Adrenal gland (tissue), 12 donors: ENCODE results near the gene TENM4. TPM values are rescaled to one million over a fixed set of nuclear protein-coding genes. Genes with fewer than 3 reads are reported as not detected.

Source experiments
- DNase-seq, 7 donors: peaks; one replicate each; pipeline ENCODE4 v3.0.0-alpha.2; 2019 to 2020
- H3K27ac ChIP-seq, 5 donors: fragments of 200-600 bp; sonication (generic) in 4 of 5; 1 replicate in 3 of 5; 2 replicates in 2 of 5; pipeline versions ENCODE4 v1.5.1 to v1.8.0; 2016 to 2020; ENCODE audit warnings: mild to moderate bottlenecking in 1 of 5
- H3K27me3 ChIP-seq: fragments of 200-600 bp; 2 replicates; pipeline ENCODE4 v1.8.0; 2021
- H3K36me3 ChIP-seq, 2 donors: fragments of 200-600 bp; replicated peaks in 1 of 2; 1 replicate in 1 of 2; 2 replicates in 1 of 2; pipeline versions ENCODE4 v1.5.1 to v1.8.0; 2018 to 2022
- H3K4me1 ChIP-seq, 2 donors: fragments of 200-600 bp; replicated peaks in 1 of 2; 1 replicate in 1 of 2; 2 replicates in 1 of 2; pipeline versions ENCODE4 v1.5.1 to v1.8.0; 2018 to 2021
- H3K4me3 ChIP-seq, 4 donors: fragments of 200-600 bp; sonication (generic) in 3 of 4; one replicate each; pipeline ENCODE4 v1.5.1; 2016 to 2018
- H3K9me3 ChIP-seq, 3 donors: fragments of 200-600 bp; sonication (generic) in 1 of 3; replicated peaks in 1 of 3; 1 replicate in 2 of 3; 2 replicates in 1 of 3; pipeline versions ENCODE4 v1.5.1 to v1.8.0; 2016 to 2021
- POLR2A ChIP-seq, 2 donors: fragments of 450-650 bp; IDR thresholded peaks; one replicate each; pipeline ENCODE4 v1.6.1; 2017; ENCODE audit warnings: antibody characterized with exemption in 2 of 2, mild to moderate bottlenecking in 2 of 2, moderate library complexity in 1 of 2
- WGBS, 4 donors: extraction: QIAGEN DNeasy Blood & Tissue Kit in 2 of 4; methylation state at CpG; one replicate each; pipeline versions ENCODE4 v1.1.5 to v1.1.7; 2013 to 2017; 5-methylcytosine and 5-hydroxymethylcytosine counted together
- intact Hi-C, 2 donors: fragments of 100-400 bp; cut with DNase I; formaldehyde crosslinking; loops; one replicate each; pipeline versions ENCODE4 v1.14.1 to v1.15.0; 2022 to 2023
- polyA plus RNA-seq, 3 donors: library from polyadenylated mRNA; stranded (reverse); fragments of 200-250 nt in 2 of 3; fragments of 350-450 nt in 1 of 3; fragmentation: Illumina TruSeq in 1 of 3; extraction: RNeasy Lipid Tissue Mini Kit (QIAGEN cat#74804) in 1 of 3; gene quantifications; one replicate each; pipeline ENCODE4 v1.2.3, GENCODE V29; 2013 to 2014
- total RNA-seq, 9 donors: library from RNA; depleted of rRNA in 4 of 9; stranded (reverse); fragments of >200 nt in 4 of 9; fragments of 120-200 nt in 1 of 9; fragmentation: NEBNext Ultra II Directional in 1 of 9; extraction: Animal tissue kit (Norgen Biotek cat#: 25700) in 1 of 9; gene quantifications; one replicate each; pipeline versions ENCODE4 v1.1.0 to v1.2.4, GENCODE V29; 2013 to 2023
- TF ChIP-seq, protein P1 (sequence below), 6 experiments: fragments of 450-650 bp in 4 of 6; fragments of 200-600 bp in 2 of 6; sonication (generic) in 1 of 6; IDR thresholded peaks; 1 replicate in 5 of 6; 2 replicates in 1 of 6; pipeline versions ENCODE4 v1.5.1 to v1.8.0; 2016 to 2021; ENCODE audit warnings: antibody characterized with exemption in 6 of 6, mild to moderate bottlenecking in 2 of 6, moderate library complexity in 1 of 6
- donor health status: healthy with polysubstance abuse.
- donor health status: Bipolar disorder and iron deficiency.
- donor health status: DM: yes; HTN: yes; CAD: no.
- donor health status: DM: no; HTN: no; CAD: no.
- donor health status: DM: no; HTN: no; CAD: no.
- donor health status: DM: yes; HTN: yes; CAD: no.

The TENM4 gene
- total and polyA plus RNA-seq, 12 donors = 0.74 to 24.9 (median 6.7) TPM

DNA sequence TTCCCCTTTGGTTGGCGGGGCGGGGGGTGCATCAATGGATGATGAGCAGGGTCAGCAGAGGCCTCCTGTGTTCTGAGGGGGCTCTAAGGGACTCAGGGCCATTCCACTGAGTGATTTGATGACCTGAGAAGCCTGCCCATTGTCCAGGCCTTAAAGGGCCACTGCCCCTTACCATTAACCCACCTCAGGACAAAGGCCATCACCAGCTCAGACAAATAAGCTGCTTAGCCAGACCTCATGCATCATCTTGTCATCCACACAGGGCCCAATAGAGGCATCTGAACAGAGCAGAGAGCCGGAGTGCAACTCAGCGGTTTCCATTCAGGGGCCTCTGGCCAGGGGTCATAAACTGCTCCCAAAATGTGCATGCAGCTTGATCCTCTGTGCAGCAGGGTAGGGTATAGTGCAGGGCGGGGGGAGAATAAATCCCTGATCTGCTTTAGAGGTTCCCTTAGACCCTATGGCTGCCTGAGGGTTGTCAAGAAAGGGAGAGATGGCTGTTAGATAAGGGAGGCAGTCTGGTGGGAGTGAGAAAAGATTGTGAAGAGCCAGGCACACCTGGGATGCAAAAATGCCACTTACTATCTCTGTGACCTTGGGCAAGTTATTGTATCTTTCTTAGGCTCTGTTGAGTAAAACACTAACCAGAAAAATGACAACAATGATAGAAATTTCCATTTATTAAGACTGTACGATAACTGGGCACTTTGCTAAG lies 490.7 kb downstream of the TENM4 start:
- 81 to 98% (median 89%) methylated on average over 4 to 6 of the region's 6 CpGs for WGBS, 4 donors
- TF ChIP-seq, protein P1, sequence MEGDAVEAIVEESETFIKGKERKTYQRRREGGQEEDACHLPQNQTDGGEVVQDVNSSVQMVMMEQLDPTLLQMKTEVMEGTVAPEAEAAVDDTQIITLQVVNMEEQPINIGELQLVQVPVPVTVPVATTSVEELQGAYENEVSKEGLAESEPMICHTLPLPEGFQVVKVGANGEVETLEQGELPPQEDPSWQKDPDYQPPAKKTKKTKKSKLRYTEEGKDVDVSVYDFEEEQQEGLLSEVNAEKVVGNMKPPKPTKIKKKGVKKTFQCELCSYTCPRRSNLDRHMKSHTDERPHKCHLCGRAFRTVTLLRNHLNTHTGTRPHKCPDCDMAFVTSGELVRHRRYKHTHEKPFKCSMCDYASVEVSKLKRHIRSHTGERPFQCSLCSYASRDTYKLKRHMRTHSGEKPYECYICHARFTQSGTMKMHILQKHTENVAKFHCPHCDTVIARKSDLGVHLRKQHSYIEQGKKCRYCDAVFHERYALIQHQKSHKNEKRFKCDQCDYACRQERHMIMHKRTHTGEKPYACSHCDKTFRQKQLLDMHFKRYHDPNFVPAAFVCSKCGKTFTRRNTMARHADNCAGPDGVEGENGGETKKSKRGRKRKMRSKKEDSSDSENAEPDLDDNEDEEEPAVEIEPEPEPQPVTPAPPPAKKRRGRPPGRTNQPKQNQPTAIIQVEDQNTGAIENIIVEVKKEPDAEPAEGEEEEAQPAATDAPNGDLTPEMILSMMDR (IDR thresholded peaks at IDR 0.05) = no peak
- Histone ChIP-seq H3K27ac (no peak overlapping the region), H3K27me3 (no peaks in the 10 kb centered on the region), H3K9me3 (no peaks in the 10 kb centered on the region), H3K4me1 (no peaks in the 10 kb centered on the region), H3K4me3 (no peak overlapping the region), H3K36me3 (no peaks in the 10 kb centered on the region)
- no peak for DNase-seq
- intact Hi-C loops = no loop called here

DNA sequence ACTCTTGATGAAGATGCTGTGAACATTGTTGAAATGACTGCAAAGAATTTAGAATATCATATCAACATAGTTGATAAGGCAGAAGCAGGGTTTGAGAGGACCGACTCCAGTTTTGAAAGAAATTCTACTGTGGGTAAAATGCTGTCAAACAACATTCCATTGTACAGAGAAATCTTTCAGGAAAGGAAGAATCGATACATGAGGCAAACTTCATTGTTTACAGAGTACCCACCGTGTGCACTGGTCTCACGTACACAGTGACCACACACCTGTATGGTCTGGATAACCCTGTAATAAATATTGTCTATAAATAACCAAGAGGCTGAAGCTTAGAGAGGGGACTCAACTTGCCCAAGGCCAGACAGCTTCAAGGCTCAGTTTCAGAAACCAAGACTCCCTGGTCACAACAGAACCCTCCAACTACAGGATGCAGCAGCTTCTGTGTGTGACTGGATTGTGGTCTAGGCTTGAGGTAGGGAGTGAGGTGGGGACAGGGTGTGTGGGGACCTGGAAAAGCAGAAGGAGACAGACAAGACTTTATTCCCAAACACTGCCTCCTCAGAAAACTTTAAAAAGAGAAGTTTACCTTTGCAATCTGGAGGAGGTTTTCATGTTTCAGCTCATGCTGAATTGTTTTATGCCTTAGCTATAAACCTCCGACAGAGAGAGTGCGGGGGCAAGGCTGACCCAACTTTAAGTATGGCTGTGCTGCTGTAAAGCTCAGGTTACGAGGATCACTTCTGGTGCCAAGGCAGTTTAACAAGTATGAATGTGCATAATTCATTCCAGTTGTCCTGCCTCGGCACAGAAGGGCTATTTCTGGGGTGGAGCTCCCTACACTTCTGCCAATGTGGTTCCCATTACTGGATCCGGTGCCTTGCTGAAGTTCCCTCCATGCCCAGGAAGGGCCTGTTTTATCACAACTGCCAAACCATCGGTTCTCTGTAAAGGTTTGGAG lies 493.6 kb downstream of the TENM4 start:
- H3K36me3 ChIP-seq = no peaks in the 10 kb centered on the region
- H3K27ac ChIP-seq = no peak overlapping the region
- no peaks in the 10 kb centered on the region for H3K9me3 ChIP-seq
- DNase-seq = no peak
- no peaks in the 10 kb centered on the region for H3K4me1 ChIP-seq
- 88 to 90% (median 89%) methylated on average over 10 of the region's 10 CpGs for WGBS, 4 donors
- intact Hi-C loops = no loop called here
- TF ChIP-seq, protein P1 (IDR thresholded peaks at IDR 0.05) = no peak
- H3K4me3 ChIP-seq = no peak overlapping the region
- H3K27me3 ChIP-seq = no peaks in the 10 kb centered on the region

DNA sequence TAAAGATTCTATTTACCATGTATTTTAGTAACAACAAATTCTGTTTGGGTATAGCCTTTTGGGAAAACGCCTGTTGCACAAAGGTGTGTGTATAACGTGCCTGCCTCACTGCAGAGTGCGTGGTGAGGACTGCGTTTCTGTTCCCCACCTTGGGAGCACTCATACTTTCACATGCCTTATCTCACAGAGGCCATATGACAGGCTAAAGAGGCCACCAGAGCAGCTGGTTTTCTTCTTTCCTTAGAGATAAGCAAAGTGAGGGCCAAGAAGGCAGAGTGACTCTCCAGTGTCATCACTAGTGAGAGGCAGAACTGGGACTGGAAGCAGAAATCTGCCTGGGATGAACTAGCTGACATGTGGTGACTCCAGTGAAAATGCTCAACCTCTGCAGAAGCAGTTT lies 497.0 kb downstream of the TENM4 start:
- no peaks in the 10 kb centered on the region for H3K36me3 ChIP-seq
- TF ChIP-seq POLR2A (IDR thresholded peaks at IDR 0.05) = no peak
- TF ChIP-seq, protein P1 (IDR thresholded peaks at IDR 0.05) = no peak
- WGBS, 4 donors = 65 to 78% (median 70%) methylated on average over 4 of the region's 4 CpGs
- H3K9me3 ChIP-seq = no peaks in the 10 kb centered on the region
- intact Hi-C loops = no loop called here
- no peak for DNase-seq
- no peaks in the 10 kb centered on the region for H3K4me1 ChIP-seq
- H3K27me3 ChIP-seq = no peaks in the 10 kb centered on the region
- no peak overlapping the region for H3K4me3 ChIP-seq
- H3K27ac ChIP-seq = no peak overlapping the region

DNA sequence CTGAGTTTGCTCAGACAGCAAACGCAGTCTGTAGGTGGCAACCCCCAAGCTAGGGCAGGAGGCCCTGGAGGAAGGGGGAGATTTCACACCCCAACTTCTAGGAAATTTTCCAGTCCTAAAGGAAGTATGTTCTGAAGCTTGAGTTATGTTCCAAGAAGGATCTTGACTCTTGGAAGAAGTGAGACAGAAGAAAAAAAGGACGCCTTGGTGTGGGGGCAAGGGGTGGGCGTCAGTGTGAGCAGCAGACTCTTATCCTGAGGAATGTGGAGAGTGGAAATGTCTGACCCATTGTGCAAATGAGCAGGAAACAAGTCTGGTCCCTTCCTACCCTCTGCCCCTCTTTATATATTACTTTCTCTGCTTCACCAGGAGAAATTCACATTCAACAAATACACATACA lies 497.7 kb downstream of the TENM4 start:
- 66 to 77% (median 73%) methylated on average over 3 of the region's 3 CpGs for WGBS, 4 donors
- no peak for DNase-seq
- Histone ChIP-seq H3K4me1 (no peaks in the 10 kb centered on the region), H3K27me3 (no peaks in the 10 kb centered on the region), H3K9me3 (no peaks in the 10 kb centered on the region), H3K4me3 (no peak overlapping the region), H3K36me3 (no peaks in the 10 kb centered on the region), H3K27ac (no peak overlapping the region)
- intact Hi-C loops = no loop called here
- no peak for TF ChIP-seq POLR2A (IDR thresholded peaks at IDR 0.05)
- TF ChIP-seq, protein P1 (IDR thresholded peaks at IDR 0.05) = no peak
